ENCODE measurements around the gene CCNT1.

DNA sequence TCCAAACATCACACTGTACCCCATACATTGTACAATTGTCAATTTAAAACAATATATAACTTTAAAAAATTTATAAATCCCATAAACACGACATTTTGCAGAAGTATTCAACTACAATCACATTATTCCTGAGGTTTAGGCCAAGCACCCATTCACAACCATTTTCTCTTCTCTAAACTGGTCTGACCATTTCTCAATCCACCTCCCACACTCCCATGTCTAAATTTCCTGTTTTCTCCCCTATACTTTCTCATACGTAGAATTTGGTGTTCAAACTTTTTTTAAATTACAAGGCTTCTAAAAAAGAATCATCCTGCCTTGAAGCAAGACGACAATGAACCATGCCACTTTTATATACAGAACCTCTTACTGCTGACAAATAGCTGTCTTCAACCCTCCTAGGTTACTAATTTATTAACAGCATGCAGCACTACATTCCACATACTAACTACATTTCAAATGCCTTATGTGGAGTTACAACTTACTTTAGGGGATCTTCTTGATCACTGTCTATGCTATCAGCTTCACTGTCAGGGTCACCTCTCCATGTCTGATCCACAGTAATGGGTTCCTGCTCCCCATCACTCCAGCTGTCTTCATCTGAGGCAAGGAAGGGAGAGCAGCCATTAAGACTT lies 37.8 kb downstream of the CCNT1 start:
- TF ChIP-seq, protein P1, sequence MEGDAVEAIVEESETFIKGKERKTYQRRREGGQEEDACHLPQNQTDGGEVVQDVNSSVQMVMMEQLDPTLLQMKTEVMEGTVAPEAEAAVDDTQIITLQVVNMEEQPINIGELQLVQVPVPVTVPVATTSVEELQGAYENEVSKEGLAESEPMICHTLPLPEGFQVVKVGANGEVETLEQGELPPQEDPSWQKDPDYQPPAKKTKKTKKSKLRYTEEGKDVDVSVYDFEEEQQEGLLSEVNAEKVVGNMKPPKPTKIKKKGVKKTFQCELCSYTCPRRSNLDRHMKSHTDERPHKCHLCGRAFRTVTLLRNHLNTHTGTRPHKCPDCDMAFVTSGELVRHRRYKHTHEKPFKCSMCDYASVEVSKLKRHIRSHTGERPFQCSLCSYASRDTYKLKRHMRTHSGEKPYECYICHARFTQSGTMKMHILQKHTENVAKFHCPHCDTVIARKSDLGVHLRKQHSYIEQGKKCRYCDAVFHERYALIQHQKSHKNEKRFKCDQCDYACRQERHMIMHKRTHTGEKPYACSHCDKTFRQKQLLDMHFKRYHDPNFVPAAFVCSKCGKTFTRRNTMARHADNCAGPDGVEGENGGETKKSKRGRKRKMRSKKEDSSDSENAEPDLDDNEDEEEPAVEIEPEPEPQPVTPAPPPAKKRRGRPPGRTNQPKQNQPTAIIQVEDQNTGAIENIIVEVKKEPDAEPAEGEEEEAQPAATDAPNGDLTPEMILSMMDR (IDR thresholded peaks at IDR 0.05) = no peak
- no peak for TF ChIP-seq POLR2A (IDR thresholded peaks at IDR 0.05)

Measured in body of pancreas (tissue), 4 donors.